ENCODE data around the gene LIF. TPM values are rescaled to one million over a fixed set of nuclear protein-coding genes. Genes with fewer than 3 reads are reported as not detected.
"Not testable (repeated sequence)": the region's sequence is repeated elsewhere in the genome, so short reads cannot be mapped to it uniquely, and the experiment has no call there.

LIF gene
- total RNA-seq, 1 donor from 2014 or later, result 2.3 TPM

DNA sequence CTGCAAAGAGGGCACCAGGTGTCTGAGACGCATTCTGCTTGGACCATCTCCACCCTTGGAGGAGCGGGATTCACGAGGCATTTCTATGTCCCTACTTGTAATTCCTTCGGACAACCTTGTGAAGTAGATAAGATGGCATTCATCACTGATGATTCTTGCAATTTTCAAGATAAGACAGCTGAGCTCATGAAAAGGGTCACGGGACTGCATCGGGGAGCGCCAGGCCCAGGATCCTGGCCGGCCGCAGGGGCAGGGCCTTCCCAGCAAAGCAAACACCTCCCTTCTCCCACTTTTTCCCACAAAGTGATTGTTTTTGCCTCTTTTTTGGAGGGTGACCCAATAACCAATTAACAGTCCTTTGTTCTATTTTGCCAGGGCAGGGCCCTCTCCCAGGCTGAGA is 8.4 kb downstream of the LIF start:
- Mint-ChIP-seq H3K4me1 (ENCODE audit: low read depth) (peaks cover 10% of the 10 kb centered on the region), H3K4me3 (ENCODE audit: low read depth) (no peak overlapping the region), H3K27ac (no peak overlapping the region), H3K27me3 (peaks cover 11% of the 10 kb centered on the region), H3K36me3 (ENCODE audit: insufficient read depth) (no peaks in the 10 kb centered on the region), H3K9me3 (ENCODE audit: low read depth) (no peaks in the 10 kb centered on the region)
- TF ChIP-seq, protein P1, sequence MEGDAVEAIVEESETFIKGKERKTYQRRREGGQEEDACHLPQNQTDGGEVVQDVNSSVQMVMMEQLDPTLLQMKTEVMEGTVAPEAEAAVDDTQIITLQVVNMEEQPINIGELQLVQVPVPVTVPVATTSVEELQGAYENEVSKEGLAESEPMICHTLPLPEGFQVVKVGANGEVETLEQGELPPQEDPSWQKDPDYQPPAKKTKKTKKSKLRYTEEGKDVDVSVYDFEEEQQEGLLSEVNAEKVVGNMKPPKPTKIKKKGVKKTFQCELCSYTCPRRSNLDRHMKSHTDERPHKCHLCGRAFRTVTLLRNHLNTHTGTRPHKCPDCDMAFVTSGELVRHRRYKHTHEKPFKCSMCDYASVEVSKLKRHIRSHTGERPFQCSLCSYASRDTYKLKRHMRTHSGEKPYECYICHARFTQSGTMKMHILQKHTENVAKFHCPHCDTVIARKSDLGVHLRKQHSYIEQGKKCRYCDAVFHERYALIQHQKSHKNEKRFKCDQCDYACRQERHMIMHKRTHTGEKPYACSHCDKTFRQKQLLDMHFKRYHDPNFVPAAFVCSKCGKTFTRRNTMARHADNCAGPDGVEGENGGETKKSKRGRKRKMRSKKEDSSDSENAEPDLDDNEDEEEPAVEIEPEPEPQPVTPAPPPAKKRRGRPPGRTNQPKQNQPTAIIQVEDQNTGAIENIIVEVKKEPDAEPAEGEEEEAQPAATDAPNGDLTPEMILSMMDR (IDR thresholded peaks at IDR 0.05; ENCODE audit: unreplicated experiment), result no peak
- DNase-seq (ENCODE audit: low spot score, unreplicated experiment), result no peak

DNA sequence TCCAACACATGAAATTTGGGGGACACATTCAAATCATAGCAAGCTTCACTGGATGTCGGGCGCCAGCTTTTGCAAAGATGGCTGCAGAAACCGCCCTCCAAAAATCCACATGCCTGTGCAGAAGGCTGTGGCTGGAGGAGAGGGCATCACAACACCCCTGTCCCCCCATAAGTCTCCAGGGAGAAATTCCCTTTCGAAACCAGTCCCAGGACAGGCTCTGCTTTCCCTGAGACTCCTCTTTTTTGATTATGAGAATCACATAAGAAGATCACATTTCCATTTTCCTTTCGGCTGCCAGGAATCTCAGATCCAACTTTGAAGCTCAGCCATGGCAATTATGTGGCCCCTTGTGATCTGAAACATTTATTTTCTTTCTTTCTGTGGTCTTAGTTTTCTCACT is 9.7 kb downstream of the LIF start:
- TF ChIP-seq, protein P1 (IDR thresholded peaks at IDR 0.05; ENCODE audit: unreplicated experiment), result no peak
- Mint-ChIP-seq H3K9me3 (ENCODE audit: low read depth) (no peaks in the 10 kb centered on the region), H3K4me3 (ENCODE audit: low read depth) (no peak overlapping the region), H3K4me1 (ENCODE audit: low read depth) (peaks cover 10% of the 10 kb centered on the region), H3K27me3 (peaks cover 16% of the 10 kb centered on the region), H3K36me3 (ENCODE audit: insufficient read depth) (no peaks in the 10 kb centered on the region), H3K27ac (no peak overlapping the region)
- no peak for DNase-seq (ENCODE audit: low spot score, unreplicated experiment)

DNA sequence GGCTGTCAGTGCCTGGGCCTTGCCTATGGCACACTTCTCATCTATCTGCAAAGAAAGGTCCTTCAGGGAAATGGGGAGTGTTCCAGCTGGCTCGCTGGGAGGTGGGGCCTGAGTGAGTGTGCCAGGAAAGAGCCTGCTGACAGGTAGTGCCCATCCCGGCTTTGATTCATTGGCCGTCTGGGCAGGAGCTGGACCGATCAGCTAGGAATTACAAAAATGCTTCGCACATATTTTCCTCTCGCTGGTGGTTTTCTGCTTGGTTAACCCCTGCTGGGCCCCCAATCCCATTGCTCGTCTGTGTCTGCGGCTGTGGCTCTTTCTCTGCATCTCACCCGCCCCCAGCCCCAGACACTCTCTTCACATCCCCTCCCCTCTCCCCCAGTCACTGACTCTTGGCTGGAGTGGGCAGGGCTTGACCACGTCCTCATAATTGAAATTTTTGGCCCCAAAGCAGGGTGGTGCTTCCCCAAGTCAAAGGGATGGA is 10.8 kb downstream of the LIF start:
- peaks cover 10% of the 10 kb centered on the region for H3K4me1 Mint-ChIP-seq (ENCODE audit: low read depth)

GRCh38 chr22:30234786-30235470 is 11.6 kb downstream of the LIF start:
- H3K27ac Mint-ChIP-seq, result peak overlapping the region; percentile 34

More for the DNA sequence above, 10.8 kb downstream of the LIF start:
- Mint-ChIP-seq H3K27me3 (peaks cover 18% of the 10 kb centered on the region), H3K9me3 (ENCODE audit: low read depth) (no peaks in the 10 kb centered on the region), H3K36me3 (ENCODE audit: insufficient read depth) (no peaks in the 10 kb centered on the region), H3K27ac (no peak overlapping the region), H3K4me3 (ENCODE audit: low read depth) (no peak overlapping the region)
- DNase-seq (ENCODE audit: low spot score, unreplicated experiment), result no peak
- TF ChIP-seq, protein P1 (IDR thresholded peaks at IDR 0.05; ENCODE audit: unreplicated experiment), result no peak

GRCh38 chr22:30234325-30234724 is 12.2 kb downstream of the LIF start:
- H3K27me3 Mint-ChIP-seq, result peaks cover 18% of the 10 kb centered on the region
- DNase-seq (ENCODE audit: low spot score, unreplicated experiment); H3K4me1 Mint-ChIP-seq (ENCODE audit: low read depth); H3K36me3 Mint-ChIP-seq (ENCODE audit: insufficient read depth); H3K4me3 Mint-ChIP-seq (ENCODE audit: low read depth); H3K27ac Mint-ChIP-seq; H3K9me3 Mint-ChIP-seq (ENCODE audit: low read depth): not testable (repeated sequence)

More at GRCh38 chr22:30234786-30235470, 11.6 kb downstream of the LIF start:
- TF ChIP-seq, protein P1 (IDR thresholded peaks at IDR 0.05; ENCODE audit: unreplicated experiment), result no peak
- H3K9me3 Mint-ChIP-seq (ENCODE audit: low read depth), result no peaks in the 10 kb centered on the region
- DNase-seq (ENCODE audit: low spot score, unreplicated experiment), result no peak
- H3K36me3 Mint-ChIP-seq (ENCODE audit: insufficient read depth), result no peaks in the 10 kb centered on the region
- peaks cover 18% of the 10 kb centered on the region for H3K27me3 Mint-ChIP-seq
- H3K4me1 Mint-ChIP-seq (ENCODE audit: low read depth), result peaks cover 10% of the 10 kb centered on the region
- H3K4me3 Mint-ChIP-seq (ENCODE audit: low read depth), result no peak overlapping the region

DNA sequence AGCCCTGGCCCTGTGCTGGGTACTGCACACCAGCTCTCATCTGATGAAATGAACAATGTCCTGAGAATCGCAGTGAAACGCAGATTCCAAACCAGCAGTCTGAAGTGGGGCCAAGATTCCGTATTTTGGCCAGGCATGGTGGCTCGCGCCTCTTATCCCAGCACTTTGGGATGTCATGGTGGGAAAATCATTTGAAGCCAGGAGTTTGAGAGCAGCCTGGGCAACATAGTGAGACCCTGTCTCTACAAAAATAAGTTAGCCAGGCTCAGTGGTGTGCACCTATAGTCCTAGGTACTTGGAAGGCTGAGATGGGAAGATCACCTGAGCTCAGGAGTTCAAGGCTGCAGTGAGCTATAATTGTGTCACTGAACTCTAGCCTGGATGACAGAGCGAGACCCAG is 13.0 kb downstream of the LIF start:
- peaks cover 8% of the 10 kb centered on the region for H3K4me1 Mint-ChIP-seq (ENCODE audit: low read depth)
- no peaks in the 10 kb centered on the region for H3K9me3 Mint-ChIP-seq (ENCODE audit: low read depth)
- TF ChIP-seq, protein P1 (IDR thresholded peaks at IDR 0.05; ENCODE audit: unreplicated experiment), result no peak
- H3K4me3 Mint-ChIP-seq (ENCODE audit: low read depth), result no peak overlapping the region
- DNase-seq (ENCODE audit: low spot score, unreplicated experiment), result no peak
- no peaks in the 10 kb centered on the region for H3K36me3 Mint-ChIP-seq (ENCODE audit: insufficient read depth)
- no peak overlapping the region for H3K27ac Mint-ChIP-seq
- peaks cover 19% of the 10 kb centered on the region for H3K27me3 Mint-ChIP-seq

All from progenitor cell of endocrine pancreas (in vitro differentiated cells).